Effector memory CD4-positive, alpha-beta T cell (primary cell): ENCODE data around the gene CXCL16.
A peak's percentile ranks its signal among the peaks of the same experiment; 100 is the strongest.

Source experiments
- DNase-seq, 3 donors: peaks; one replicate each; pipeline ENCODE4 v3.0.0-alpha.2; 2020
- H3K27ac ChIP-seq: 2 replicates; pipeline ENCODE4 v1.7.0; 2013; ENCODE audit warnings: mild to moderate bottlenecking, low read length, moderate library complexity; ENCODE audit not compliant: insufficient read depth, poor library complexity, severe bottlenecking
- H3K27me3 ChIP-seq: replicated peaks from 2 replicates; pipeline ENCODE4 v1.7.0; 2013; ENCODE audit warnings: mild to moderate bottlenecking, low read length; ENCODE audit not compliant: insufficient read depth, control insufficient read depth, poor library complexity, severe bottlenecking
- H3K36me3 ChIP-seq: 2 replicates; pipeline ENCODE4 v1.7.0; 2013; ENCODE audit warnings: mild to moderate bottlenecking, low read length, moderate library complexity; ENCODE audit not compliant: control insufficient read depth, insufficient read depth
- H3K4me1 ChIP-seq: 2 replicates; pipeline ENCODE4 v1.7.0; 2013; ENCODE audit warnings: low read length, mild to moderate bottlenecking; ENCODE audit not compliant: control insufficient read depth, insufficient read depth, poor library complexity, severe bottlenecking
- H3K4me3 ChIP-seq: 2 replicates; pipeline ENCODE4 v1.7.0; 2013; ENCODE audit warnings: low read length, low read depth, mild to moderate bottlenecking; ENCODE audit not compliant: insufficient read depth, poor library complexity, severe bottlenecking
- H3K9me3 ChIP-seq: 2 replicates; pipeline ENCODE4 v1.7.0; 2013; ENCODE audit warnings: mild to moderate bottlenecking, low read length, moderate library complexity; ENCODE audit not compliant: control insufficient read depth

The CXCL16 gene

DNA sequence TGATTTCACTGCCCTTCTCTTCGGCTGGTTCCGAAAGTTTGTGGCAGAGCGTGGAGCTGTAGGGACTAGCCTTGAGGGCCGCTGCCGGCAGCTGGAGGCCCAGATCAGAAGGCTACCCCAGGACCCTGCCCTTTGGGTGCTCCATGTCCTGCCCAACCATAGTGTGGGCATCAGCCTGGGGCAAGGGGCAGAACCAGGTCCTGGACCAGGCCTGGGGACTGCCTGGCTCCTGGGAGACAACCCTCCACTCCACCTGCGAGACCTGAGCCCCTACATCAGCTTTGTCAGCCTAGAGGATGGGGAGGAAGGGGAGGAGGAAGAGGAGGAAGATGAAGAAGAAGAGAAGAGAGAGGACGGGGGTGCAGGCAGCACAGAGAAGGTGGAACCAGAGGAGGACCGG is 856 bp upstream of the CXCL16 start:
- Histone ChIP-seq H3K27ac (no peak overlapping the region), H3K4me3 (no peak overlapping the region)

DNA sequence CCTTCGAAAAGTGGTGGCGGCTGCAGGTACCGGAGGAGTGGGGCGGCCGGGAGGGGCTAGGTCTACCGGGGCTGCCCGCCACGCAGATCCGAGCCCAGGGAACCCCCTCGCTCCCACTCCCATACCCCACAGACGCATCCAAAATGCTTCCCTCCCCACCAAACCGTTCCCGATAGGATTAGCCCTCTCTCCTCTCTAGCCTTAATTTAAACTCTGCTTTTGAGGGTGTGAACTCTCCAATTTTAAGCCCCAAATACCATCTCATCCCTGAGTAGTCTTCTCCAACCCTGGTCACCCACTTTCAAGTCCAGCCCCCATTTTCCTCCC is 260 bp upstream of the CXCL16 start:
- no peaks in the 10 kb centered on the region for H3K9me3 ChIP-seq
- peaks cover 4% of the 10 kb centered on the region for H3K27me3 ChIP-seq
- DNase-seq: no peak
- no peaks in the 10 kb centered on the region for H3K36me3 ChIP-seq
- peaks cover 5% of the 10 kb centered on the region for H3K4me1 ChIP-seq
- peak overlapping the region; percentile 84 for H3K4me3 ChIP-seq
- H3K27ac ChIP-seq: peak overlapping the region; percentile 48

More for the DNA sequence above, 856 bp upstream of the CXCL16 start:
- DNase-seq: no peak
- Histone ChIP-seq H3K27me3 (peaks cover 4% of the 10 kb centered on the region), H3K36me3 (no peaks in the 10 kb centered on the region), H3K4me1 (peaks cover 5% of the 10 kb centered on the region), H3K9me3 (no peaks in the 10 kb centered on the region)

DNA sequence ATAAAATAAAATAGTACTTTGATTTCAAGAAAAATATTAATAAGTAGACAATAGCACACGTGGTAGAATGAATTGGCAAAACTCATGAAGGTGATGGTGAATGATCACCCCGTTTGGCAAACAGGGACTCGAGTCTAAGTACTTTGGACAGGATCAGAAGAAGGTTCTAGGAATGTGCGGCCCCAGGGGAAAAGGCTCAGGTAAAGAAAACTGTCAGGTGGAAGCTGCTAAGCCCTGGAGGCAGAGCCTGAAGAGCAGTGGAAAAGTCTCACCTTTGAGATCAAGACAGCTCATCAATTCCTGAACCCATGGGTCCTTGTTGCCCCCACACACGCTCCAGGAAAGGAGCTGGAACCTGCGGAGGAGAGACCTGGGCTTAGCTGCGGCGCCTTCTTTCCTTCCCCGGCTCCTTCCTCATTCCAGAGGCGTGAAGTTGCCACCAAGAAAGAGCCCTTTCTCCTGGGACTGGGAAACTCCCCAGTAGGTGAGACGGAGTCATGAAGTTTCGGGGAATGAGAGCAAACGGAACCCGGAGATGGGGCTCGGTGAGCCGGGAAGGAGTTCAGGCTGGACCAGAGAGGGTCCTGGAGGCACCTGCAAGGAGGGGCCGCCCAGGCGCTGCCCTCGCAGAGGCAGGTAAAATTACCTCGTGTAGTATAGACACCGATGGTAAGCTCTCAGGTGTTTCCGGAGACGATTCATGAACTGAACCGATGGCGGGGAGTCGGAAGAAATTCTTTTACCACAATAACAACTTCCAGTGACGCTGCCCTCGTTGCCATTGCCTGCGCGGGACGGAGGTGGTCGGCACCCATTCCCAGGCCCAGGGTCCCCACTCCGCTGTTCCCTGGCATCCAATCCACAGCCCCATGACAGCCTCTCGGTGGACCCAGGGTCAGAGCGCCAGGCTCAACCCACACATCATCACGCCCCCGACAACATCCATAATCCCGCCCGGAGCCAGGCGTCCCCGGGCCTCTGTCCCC is 1.3 kb downstream of the CXCL16 start:
- peak overlapping the region; percentile 84 for H3K4me3 ChIP-seq
- H3K9me3 ChIP-seq: no peaks in the 10 kb centered on the region
- no peaks in the 10 kb centered on the region for H3K36me3 ChIP-seq
- DNase-seq: peak in 1 of 3 donors; percentile 4
- H3K4me1 ChIP-seq: peaks cover 5% of the 10 kb centered on the region
- no peak overlapping the region for H3K27ac ChIP-seq
- H3K27me3 ChIP-seq: peaks cover 4% of the 10 kb centered on the region

DNA sequence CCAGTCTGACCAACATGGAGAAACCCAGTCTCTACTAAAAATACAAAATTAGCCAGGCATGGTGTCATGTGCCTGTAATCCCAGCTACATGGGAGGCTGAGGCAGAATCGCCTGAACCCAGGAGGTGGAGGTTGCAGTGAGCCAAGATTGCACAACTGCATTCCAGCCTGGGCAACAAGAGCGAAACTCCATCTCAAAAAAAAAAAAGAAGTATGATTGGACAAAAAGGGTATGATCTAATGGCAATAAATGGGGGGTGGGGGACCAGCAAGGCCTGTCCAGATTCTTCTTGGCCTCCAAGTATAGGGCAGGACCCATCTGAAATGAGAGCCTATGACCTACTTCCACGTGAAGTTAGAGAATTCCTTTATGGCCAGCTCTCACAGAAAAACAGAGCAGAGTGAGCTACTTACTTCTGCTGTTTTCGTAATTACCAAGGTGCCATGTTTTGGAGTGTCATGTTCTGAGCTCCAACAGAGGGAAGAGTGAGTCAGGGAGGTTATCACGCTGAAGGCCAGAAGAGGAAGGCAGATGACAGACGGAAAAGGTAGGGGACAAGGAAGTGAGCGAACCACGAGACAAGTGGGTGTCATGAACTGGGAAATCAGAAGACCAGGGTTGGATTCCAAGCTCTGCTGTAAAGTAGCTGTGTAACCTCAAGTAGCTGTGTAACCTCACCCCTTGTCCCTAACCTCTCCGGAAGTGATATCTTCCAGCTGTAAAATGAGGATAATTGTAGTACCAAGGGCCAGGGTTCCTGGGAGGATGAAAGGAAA is 3.7 kb downstream of the CXCL16 start:
- Histone ChIP-seq H3K9me3 (no peaks in the 10 kb centered on the region), H3K4me3 (no peak overlapping the region)
- no peak for DNase-seq

GRCh38 chr17:4734857-4735475 is 4.8 kb downstream of the CXCL16 start:
- Histone ChIP-seq H3K27ac (no peak overlapping the region), H3K9me3 (no peaks in the 10 kb centered on the region), H3K4me1 (peaks cover 12% of the 10 kb centered on the region), H3K36me3 (no peaks in the 10 kb centered on the region), H3K27me3 (no peaks in the 10 kb centered on the region), H3K4me3 (no peak overlapping the region)
- DNase-seq: no peak

More for the DNA sequence above, 3.7 kb downstream of the CXCL16 start:
- H3K27me3 ChIP-seq: peaks cover 4% of the 10 kb centered on the region
- no peaks in the 10 kb centered on the region for H3K36me3 ChIP-seq
- no peak overlapping the region for H3K27ac ChIP-seq
- peaks cover 9% of the 10 kb centered on the region for H3K4me1 ChIP-seq

DNA sequence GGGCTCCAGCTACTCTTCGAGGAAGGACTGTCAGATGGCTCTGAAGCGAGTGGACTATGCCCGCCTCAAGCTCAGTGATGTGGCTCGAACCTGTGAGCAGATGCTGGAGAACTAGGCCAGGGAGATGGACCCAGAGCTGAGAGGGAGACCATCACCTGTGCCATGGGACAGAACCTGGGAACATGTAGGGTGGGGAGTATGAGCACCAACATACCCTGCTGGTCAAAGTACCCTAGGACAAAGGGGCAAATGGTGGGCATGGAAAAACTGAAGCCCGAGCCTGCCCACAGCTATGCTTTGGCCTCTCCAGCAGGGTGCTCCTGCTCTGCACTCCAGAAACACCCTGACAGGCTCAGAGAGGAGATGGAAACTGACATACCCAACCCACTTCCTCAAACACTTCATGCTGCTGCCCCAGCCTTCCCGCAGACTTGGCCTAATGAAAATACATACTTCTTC is 6.6 kb downstream of the CXCL16 start:
- no peak for DNase-seq
- no peak overlapping the region for H3K4me3 ChIP-seq
- H3K27me3 ChIP-seq: no peaks in the 10 kb centered on the region
- H3K36me3 ChIP-seq: no peaks in the 10 kb centered on the region
- peaks cover 11% of the 10 kb centered on the region for H3K4me1 ChIP-seq
- no peak overlapping the region for H3K27ac ChIP-seq
- no peaks in the 10 kb centered on the region for H3K9me3 ChIP-seq

GRCh38 chr17:4728124-4728523 is 11.6 kb downstream of the CXCL16 start:
- H3K4me1 ChIP-seq: peaks cover 11% of the 10 kb centered on the region
- no peaks in the 10 kb centered on the region for H3K9me3 ChIP-seq
- no peak for DNase-seq
- H3K27me3 ChIP-seq: no peaks in the 10 kb centered on the region
- no peaks in the 10 kb centered on the region for H3K36me3 ChIP-seq
- no peak overlapping the region for H3K27ac ChIP-seq
- no peak overlapping the region for H3K4me3 ChIP-seq

- H3K4me3 ChIP-seq: no peak overlapping the region
- no peak for DNase-seq
- H3K27me3 ChIP-seq: no peaks in the 10 kb centered on the region
- no peak overlapping the region for H3K27ac ChIP-seq
- peaks cover 4% of the 10 kb centered on the region for H3K36me3 ChIP-seq
- peaks cover 5% of the 10 kb centered on the region for H3K4me1 ChIP-seq
- no peaks in the 10 kb centered on the region for H3K9me3 ChIP-seq
These were observed 13.9 kb downstream of the CXCL16 start for GRCh38 chr17:4725646-4726310.

- Histone ChIP-seq H3K4me1 (no peaks in the 10 kb centered on the region), H3K36me3 (peaks cover 14% of the 10 kb centered on the region), H3K4me3 (no peak overlapping the region), H3K27ac (no peak overlapping the region), H3K9me3 (no peaks in the 10 kb centered on the region), H3K27me3 (no peaks in the 10 kb centered on the region)
- DNase-seq: no peak
These were observed 15.1 kb downstream of the CXCL16 start for GRCh38 chr17:4724650-4725049.
